ENCODE data around the gene ALDH16A1.

ALDH16A1 gene

GRCh38 chr19:49490287-49491029, 37.4 kb downstream of the ALDH16A1 start:
- DNase-seq = no peak

DNA sequence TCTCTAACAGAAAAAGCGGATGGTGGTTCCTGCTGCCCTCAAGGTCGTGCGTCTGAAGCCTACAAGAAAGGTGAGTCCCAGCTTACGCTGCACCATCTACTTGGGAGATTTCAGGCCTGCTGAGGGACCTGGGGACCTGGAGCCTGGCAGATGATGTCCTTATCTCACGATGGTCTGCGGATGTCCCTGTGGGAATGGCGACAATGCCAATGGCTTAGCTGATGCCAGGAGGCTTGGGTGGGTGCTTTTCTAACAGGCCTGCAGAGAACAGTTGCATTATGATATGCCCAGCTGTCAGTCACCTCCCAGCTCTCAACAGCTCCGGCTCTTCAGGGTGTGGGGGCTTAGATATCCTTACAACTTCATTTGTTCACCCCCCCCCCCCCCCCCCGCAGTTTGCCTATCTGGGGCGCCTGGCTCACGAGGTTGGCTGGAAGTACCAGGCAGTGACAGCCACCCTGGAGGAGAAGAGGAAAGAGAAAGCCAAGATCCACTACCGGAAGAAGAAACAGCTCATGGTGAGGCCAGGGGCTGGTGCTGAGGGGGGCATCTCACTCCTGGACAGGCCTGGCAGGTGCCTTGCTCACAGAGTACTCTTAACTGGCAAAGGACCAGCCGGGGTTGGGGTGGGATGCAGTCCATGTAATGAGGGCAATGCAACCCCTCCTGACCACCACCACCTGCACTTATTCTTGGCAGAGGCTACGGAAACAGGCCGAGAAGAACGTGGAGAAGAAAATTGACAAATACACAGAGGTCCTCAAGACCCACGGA, 38.2 kb downstream of the ALDH16A1 start:
- no peak for DNase-seq

GRCh38 chr19:49491804-49492572, 39.0 kb downstream of the ALDH16A1 start:
- DNase-seq = no peak

GRCh38 chr19:49492573-49493405, 39.8 kb downstream of the ALDH16A1 start:
- DNase-seq = no peak

DNA sequence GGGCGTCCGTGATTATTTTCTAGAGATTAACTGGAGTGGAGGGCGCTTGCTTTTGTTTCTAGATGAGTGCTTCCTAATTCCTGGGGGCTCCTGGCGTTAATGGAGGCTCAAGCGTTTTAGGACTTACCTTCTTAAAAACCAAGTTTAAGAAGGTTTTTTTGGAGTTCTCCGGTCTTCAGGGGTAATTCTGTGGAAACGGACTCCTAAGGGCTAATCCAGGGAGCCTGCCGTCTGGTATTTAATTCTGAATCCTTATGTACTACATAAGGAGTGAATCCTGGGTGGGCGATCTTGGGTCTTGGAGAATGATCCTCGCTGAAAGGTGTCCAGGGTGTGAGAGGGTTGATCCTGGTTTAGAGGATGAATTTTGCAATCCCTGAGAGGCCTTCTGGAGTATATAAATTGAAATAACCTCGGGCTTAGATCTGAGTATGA, 43.6 kb downstream of the ALDH16A1 start:
- no peak for DNase-seq

DNA sequence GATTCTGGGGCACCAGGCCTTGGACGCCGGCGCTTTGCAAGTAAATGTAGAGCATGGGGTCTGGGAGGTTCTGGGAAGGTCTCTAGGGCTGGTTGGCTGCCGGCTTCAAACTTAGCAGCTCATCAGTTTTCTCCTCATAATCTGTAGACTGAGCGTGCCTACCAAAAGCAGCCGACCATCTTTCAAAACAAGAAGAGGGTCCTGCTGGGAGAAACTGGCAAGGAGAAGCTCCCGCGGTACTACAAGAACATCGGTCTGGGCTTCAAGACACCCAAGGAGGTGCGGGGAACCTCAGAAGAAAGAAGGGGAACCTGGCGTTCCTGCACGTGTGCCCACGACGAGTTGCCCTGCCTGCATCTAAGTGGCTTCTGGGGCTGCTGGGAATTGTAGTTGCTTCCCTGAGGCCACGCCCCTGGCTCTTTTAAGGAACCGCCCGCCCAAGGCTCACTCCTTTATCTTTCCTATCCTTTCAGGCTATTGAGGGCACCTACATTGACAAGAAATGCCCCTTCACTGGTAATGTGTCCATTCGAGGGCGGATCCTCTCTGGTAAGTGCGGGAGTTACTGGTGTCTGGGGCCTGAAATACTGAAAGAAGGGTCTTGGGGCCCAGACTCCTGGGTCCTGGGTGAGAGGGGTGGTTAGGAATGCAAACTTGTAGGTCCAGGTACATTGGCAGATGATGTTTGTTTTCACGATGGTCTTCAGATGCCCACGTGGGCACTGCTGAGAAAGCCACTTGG, 44.2 kb downstream of the ALDH16A1 start:
- peak; percentile 87 to 90 for DNase-seq

DNA sequence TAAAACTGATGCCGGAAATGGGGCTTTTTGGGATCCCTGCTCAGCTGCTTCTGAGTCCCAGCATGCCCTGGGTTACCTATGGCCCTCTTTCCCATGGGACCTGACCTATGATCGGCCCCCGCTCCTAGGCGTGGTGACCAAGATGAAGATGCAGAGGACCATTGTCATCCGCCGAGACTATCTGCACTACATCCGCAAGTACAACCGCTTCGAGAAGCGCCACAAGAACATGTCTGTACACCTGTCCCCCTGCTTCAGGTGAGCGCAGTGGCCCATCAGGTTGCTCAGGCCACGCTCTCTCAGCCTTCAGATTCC, 44.7 kb downstream of the ALDH16A1 start:
- no peak for DNase-seq

DNA sequence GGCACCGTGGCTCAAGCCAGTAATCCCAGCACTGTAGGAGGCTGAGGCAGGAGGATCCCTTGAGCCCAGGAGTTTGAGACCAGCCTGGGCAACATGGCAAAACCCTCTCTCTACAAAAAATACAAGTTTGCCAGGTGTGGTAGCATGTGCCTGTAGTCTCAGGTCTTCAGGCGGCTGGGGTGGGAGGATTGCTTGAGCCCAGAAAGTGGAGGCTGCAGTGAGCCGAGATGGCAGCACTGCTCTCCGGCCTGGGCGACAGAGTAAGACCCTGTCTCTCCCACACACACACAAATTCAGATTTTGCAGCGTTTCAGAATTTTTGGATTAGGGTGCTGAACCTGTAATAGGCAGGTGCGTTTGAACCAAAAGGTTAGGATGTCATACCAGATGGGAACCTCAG, 45.5 kb downstream of the ALDH16A1 start:
- DNase-seq = no peak

DNA sequence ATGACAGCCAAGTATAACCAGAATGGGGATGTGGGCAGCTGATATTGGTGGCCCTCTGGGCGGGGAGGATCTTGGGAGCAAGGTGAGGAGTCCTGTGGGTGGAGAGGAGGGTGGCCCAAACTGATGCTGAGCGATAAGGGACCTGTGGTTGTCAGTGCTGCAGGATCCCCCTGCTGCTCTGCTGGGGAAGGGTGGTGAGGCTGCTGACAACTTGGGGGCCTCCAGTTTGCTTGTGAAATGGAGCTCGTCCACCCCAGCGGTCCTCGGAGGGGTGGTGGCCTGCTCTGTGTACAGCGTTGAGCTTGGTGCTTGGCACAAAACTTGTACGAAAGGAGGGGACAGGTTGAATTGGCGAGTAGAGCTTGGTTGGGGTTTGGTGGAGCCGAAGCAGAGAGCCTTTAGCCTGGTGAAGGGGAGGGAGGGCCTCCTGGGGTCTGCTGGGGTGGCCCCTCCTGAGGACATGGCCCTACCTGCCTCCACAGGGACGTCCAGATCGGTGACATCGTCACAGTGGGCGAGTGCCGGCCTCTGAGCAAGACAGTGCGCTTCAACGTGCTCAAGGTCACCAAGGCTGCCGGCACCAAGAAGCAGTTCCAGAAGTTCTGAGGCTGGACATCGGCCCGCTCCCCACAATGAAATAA, 46.1 kb downstream of the ALDH16A1 start:
- no peak for DNase-seq

DNA sequence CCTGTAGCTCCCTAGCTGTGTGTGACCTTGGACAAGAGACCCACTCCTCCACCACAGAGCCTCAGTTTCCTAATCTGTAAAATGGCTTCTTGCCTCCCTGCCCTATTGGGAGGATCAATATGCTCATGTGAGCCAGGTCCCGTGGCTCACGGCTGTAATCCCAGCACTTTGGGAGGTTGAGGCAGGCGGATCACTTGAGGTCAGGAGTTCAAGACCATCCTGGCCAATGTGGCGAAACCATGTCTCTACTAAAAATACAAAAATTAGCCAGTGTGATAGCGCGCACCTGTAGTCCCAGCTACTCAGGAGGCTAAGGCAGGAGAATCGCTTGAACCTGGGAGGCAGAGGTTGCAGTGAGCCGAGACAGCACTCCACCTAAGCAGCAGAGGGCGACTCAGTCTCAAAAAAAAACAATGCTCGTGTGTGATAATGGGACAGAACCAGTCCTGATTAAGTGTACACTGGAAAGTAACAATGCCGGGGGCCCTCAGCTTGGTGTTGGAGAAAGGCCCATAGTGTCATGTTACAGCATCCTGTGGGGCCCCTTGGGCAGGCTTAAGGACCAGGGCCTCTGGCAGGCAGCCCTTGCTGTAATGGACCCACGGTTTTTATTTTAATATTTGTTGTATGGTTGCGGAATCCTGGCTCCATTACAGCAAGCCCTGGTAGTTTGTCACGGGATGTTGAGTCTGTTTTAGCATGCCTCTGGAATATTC, 50.0 kb downstream of the ALDH16A1 start:
- DNase-seq = peak in 1 of 2 donors; percentile 35

DNA sequence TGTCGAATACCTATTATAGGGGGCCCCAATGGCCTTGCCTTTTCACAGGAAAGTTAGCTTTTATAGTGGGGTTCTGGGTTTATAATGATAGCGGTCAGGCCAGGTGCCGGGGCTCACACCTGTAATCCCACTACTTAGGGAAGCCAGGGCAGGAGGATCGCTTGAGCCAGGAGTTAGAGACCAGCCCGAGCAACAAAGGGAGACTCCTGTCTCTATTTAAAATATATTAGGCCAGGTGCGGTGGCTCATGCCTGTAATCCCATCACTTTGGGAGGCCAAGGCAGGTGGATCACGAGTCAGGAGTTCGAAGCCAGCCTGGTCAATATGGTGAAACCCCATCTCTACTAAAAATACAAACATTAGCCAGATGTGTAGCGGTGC, 50.5 kb downstream of the ALDH16A1 start:
- no peak for DNase-seq

- peak; percentile 36 to 83 for DNase-seq
Observed at GRCh38 chr19:49506575-49507105, 53.6 kb downstream of the ALDH16A1 start.

DNA sequence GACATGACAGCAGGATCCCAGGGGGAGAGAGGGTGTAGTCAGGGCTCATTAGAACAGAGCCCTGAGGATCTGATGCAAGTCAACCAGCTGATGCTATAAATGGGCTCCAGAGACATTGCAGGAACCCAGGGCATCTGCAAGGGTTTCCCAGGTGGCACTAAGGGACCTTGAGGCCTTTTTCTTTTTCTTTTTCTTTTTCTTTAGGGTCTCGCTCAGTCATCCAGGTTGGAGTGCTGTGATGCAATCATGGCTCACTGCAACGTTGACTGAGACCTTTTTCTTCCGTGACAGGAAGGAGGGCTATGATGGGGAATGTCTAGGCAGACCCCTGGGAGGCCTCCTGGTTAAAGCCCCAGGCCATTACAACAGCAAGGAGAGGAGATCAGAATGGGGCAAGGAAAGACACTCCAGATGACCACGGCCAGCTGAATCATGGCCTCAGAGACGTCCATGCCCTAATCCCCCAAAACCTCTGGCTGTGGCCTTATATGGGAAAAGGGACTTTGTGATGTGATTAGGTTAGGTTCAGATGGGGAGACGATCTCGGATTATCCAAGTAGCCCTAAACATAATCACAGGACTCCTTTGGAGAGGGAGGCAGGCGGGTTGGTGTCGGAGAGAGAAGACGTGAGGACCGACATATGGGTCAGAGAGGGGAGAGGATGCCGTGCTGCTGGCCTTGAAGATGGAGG, 54.9 kb downstream of the ALDH16A1 start:
- DNase-seq = no peak

- DNase-seq = no peak
Observed at GRCh38 chr19:49512970-49513745, 60.1 kb downstream of the ALDH16A1 start.

DNA sequence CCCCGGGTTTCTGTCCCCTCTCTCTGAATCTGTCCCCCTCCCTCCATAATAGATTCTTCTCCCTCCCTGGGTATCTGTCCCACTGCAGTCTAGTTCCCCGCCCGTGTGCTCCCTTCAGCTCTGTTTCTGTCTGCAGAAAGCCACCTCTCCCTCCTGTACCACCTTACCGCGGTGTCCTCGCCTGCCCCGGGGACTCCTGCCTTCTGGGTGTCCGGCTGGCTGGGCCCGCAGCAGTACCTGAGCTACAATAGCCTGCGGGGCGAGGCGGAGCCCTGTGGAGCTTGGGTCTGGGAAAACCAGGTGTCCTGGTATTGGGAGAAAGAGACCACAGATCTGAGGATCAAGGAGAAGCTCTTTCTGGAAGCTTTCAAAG, 60.7 kb downstream of the ALDH16A1 start:
- no peak for DNase-seq

- DNase-seq = no peak
Observed at GRCh38 chr19:49514151-49514550, 61.1 kb downstream of the ALDH16A1 start.

- DNase-seq = peak; percentile 90 to 95
Observed at GRCh38 chr19:49515767-49516166, 62.7 kb downstream of the ALDH16A1 start.

GRCh38 chr19:49518033-49518432, 65.0 kb downstream of the ALDH16A1 start:
- DNase-seq = no peak

All from inflammatory macrophage treated with lipopolysaccharide for 1 hour (primary cell).